GM12878 (cell line): ENCODE results near the gene AVPR1B. TPM values are rescaled to one million over a fixed set of nuclear protein-coding genes. Genes with fewer than 3 reads are reported as not detected.

Source experiments
- ATAC-seq: fragments of 200-7000 bp; cut with Tn5 transposase; 3 replicates; pipeline ENCODE4 v1.9.1; 2020; ENCODE audit warnings: mild to moderate bottlenecking, moderate library complexity
- BruUV-seq: library from RNA; stranded (reverse); fragments of 400-500 nt; replicated peaks from 2 replicates; lab custom pipeline; 2021; lab: Mats Ljungman, UMichigan
- CTCF ChIA-PET: fragments of 300-600 bp; sonication (Branson Sonifier 250); formaldehyde crosslinking; extraction: SDS; loops from one replicate; lab custom pipeline; 2021; ENCODE audit warnings: inconsistent platforms; lab: Yijun Ruan, JAX
- POLR2A ChIA-PET: fragments of 350-600 bp; formaldehyde crosslinking; extraction: SDS; loops from one replicate; lab custom pipeline; 2021; ENCODE audit warnings: inconsistent platforms; lab: Charles Lee
- RAD21 ChIA-PET: fragments of 300-600 bp; sonication (Branson Sonifier 250); formaldehyde crosslinking; loops from one replicate; lab custom pipeline; 2023; ENCODE audit warnings: antibody characterized with exemption; ENCODE audit not compliant: unreplicated experiment; lab: Charles Lee
- SMC1A ChIA-PET: fragments of 300-600 bp; sonication (Branson Sonifier 250); formaldehyde crosslinking; loops from one replicate; lab custom pipeline; 2023; ENCODE audit not compliant: unreplicated experiment, uncharacterized antibody; lab: Charles Lee
- DNase-seq: peaks from one replicate; pipeline ENCODE4 v3.0.0-alpha.2; 2011; ENCODE audit warnings: low read depth, low spot score
- FAIRE-seq: peaks from 3 replicates; lab custom pipeline; 2011; peaks lifted over from hg19 to GRCh38; lab: Jason Lieb, UNC
- H2AFZ ChIP-seq: 2 replicates; pipeline ENCODE4 v1.6.0; 2011; ENCODE audit warnings: low read depth, low read length, control low read depth; ENCODE audit not compliant: control insufficient read depth
- H3K27ac ChIP-seq: 2 replicates; pipeline ENCODE4 v1.5.1; 2011; ENCODE audit warnings: control low read depth; ENCODE audit not compliant: control insufficient read depth, insufficient read depth
- H3K27me3 ChIP-seq, 2 experiments: replicated peaks in 1 of 2; 2 replicates each; pipeline versions ENCODE4 v1.6.0 to v1.6.1; 2011; ENCODE audit warnings: low read length in 1 of 2; ENCODE audit not compliant: control insufficient read depth in 2 of 2, insufficient read depth in 2 of 2
- H3K36me3 ChIP-seq, 2 experiments: 2 replicates each; pipeline ENCODE4 v1.5.1; 2011; ENCODE audit warnings: low read length in 1 of 2; ENCODE audit not compliant: control insufficient read depth in 2 of 2, insufficient read depth in 2 of 2
- H3K4me1 ChIP-seq: 2 replicates; pipeline ENCODE4 v1.6.1; 2011; ENCODE audit warnings: mild to moderate bottlenecking, low read length, moderate library complexity, mixed read lengths; ENCODE audit not compliant: control insufficient read depth, insufficient read depth
- H3K4me2 ChIP-seq: 2 replicates; pipeline ENCODE4 v1.6.0; 2011; ENCODE audit warnings: control low read depth; ENCODE audit not compliant: control insufficient read depth, insufficient read depth
- H3K4me3 ChIP-seq: fragments of 200-600 bp; sonication (generic); 2 replicates; pipeline ENCODE4 v1.5.1; 2016
- H3K79me2 ChIP-seq: 2 replicates; pipeline ENCODE4 v1.6.0; 2011; ENCODE audit warnings: low read length; ENCODE audit not compliant: control insufficient read depth, insufficient read depth
- H3K9ac ChIP-seq: 2 replicates; pipeline ENCODE4 v1.8.0; 2011; ENCODE audit warnings: low read length, control low read depth, mixed read lengths; ENCODE audit not compliant: control insufficient read depth, insufficient read depth
- H3K9me3 ChIP-seq: replicated peaks from 3 replicates; pipeline ENCODE4 v1.5.1; 2011; ENCODE audit warnings: mild to moderate bottlenecking, low read length; ENCODE audit not compliant: control insufficient read depth, insufficient read depth
- H4K20me1 ChIP-seq: 2 replicates; pipeline ENCODE4 v1.6.0; 2011; ENCODE audit not compliant: control insufficient read depth, insufficient read depth
- IKZF1 ChIP-seq: fragments of 450-650 bp; conservative IDR thresholded peaks from 2 replicates; pipeline ENCODE4 v1.6.1; 2017; ENCODE audit warnings: antibody characterized with exemption, mild to moderate bottlenecking
- IKZF2 ChIP-seq, 2 experiments: fragments of 450-650 bp; IDR thresholded peaks; 2 replicates each; pipeline ENCODE4 v1.6.1; 2017; ENCODE audit warnings: mild to moderate bottlenecking in 2 of 2, moderate library complexity in 2 of 2
- KDM1A ChIP-seq: fragments of 200-600 bp; sonication (generic); IDR thresholded peaks from 2 replicates; pipeline ENCODE4 v1.6.1; 2016; ENCODE audit warnings: borderline replicate concordance
- MEF2B ChIP-seq: fragments of 450-650 bp; IDR thresholded peaks from 2 replicates; pipeline ENCODE4 v1.6.1; 2018; ENCODE audit warnings: mild to moderate bottlenecking, moderate library complexity; ENCODE audit not compliant: partially characterized antibody, poor library complexity, severe bottlenecking
- PML ChIP-seq: IDR thresholded peaks from 2 replicates; pipeline ENCODE4 v1.6.1; 2012; ENCODE audit warnings: low read length, inconsistent platforms
- POLR2A ChIP-seq: IDR thresholded peaks from 2 replicates; pipeline ENCODE4 v1.6.1; 2011; ENCODE audit warnings: low read depth, mild to moderate bottlenecking, low read length
- SUZ12 ChIP-seq: fragments of 200-600 bp; sonication (generic); IDR thresholded peaks from one replicate; pipeline ENCODE4 v1.6.1; 2018; ENCODE audit warnings: antibody characterized with exemption, mild to moderate bottlenecking; ENCODE audit not compliant: unreplicated experiment
- TBL1XR1 ChIP-seq: IDR thresholded peaks from 2 replicates; pipeline ENCODE4 v1.6.1; 2012; ENCODE audit warnings: low read depth, low read length, improper control_type of control experiment
- ZNF622 ChIP-seq: fragments of 450-650 bp; IDR thresholded peaks from 2 replicates; pipeline ENCODE4 v1.6.1; 2017; ENCODE audit warnings: mild to moderate bottlenecking, inconsistent platforms
- WGBS: methylation state at CpG from one replicate; pipeline ENCODE4 v1.1.6; 2016; ENCODE audit warnings: low lambda C conversion rate; ENCODE audit not compliant: insufficient replicate concordance, insufficient coverage; ENCODE audit errors: missing lambda C conversion rate; 5-methylcytosine and 5-hydroxymethylcytosine counted together
- in situ Hi-C: fragments of 300-500 bp; cut with MboI; formaldehyde crosslinking; loops from 9 replicates; pipeline ENCODE4 v1.14.3; 2018; ENCODE audit warnings: mixed read lengths
- intact Hi-C: fragments of 100-400 bp; cut with micrococcal nuclease; formaldehyde crosslinking; loops from one replicate; pipeline ENCODE4 v1.14.2; 2022; ENCODE audit not compliant: unreplicated experiment
- polyA plus RNA-seq, 11 experiments: library from polyadenylated mRNA; depleted of rRNA in 4 of 11; unstranded in 6 of 11; stranded (reverse) in 5 of 11; fragments of >200 nt; fragmentation: Nextera tagmentation in 4 of 11; fragmentation: Illumina TruSeq in 1 of 11; extraction: Ambion mirVana in 4 of 11; extraction: Trizol in 1 of 11; gene quantifications; 1 replicate in 1 of 11; 2 replicates in 10 of 11; pipeline versions ENCODE4 v1.2.1 to v1.2.3, GENCODE V29; 2011 to 2016; ENCODE audit warnings: inconsistent platforms in 2 of 11, missing spikeins in 2 of 11, low read depth in 1 of 11
- total RNA-seq, 4 experiments: library from RNA; depleted of rRNA in 3 of 4; stranded (reverse); fragments of >200 nt in 3 of 4; fragmentation: Illumina TruSeq in 1 of 4; extraction: Trizol in 1 of 4; gene quantifications; 2 replicates each; pipeline versions ENCODE4 v1.2.1 to v1.2.3, GENCODE V29; 2013 to 2021

Gene AVPR1B
- total and polyA plus RNA-seq, 10 of the 15 experiments (the other 5 are each of a cell fraction or from before 2014, with no cell fraction given): not detected

DNA sequence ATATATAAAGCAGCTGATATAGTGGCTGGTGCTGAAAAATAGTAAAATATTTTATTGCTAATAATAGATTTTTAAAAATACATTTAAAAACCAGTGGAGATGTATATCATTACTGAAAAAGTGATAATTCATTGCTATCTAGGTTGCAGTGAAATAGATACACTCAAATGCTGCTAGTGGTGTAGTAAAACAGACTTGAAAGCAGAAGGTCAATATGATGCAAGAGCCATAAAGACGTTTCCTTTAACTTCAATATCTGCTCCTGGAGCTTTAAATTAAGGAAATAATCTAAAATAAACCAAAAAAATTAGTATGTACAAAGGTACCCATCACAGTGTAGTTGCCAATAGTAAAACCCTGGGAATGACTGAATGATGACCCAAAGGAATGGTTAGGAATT lies 38.1 kb downstream of the AVPR1B start:
- ChIA-PET RAD21 (interaction anchor here (0.7 kb wide), 1 partner anchor 28 kb away, joined by 3 read pairs; no protein-coding TSS in a partner anchor), POLR2A (no interaction called here), SMC1A (no interaction called here)
- no peak overlapping the region for H3K4me3 ChIP-seq
- no peak overlapping the region for H3K9ac ChIP-seq
- H3K4me1 ChIP-seq: no peaks in the 10 kb centered on the region
- BruUV-seq: no TSS peak
- H3K27me3 ChIP-seq: no peaks in the 10 kb centered on the region; a peak in 1 of 4 replicates
- H3K36me3 ChIP-seq: no peaks in the 10 kb centered on the region
- intact Hi-C loops (no loop called here), in situ Hi-C loops (no loop called here)
- H3K27ac ChIP-seq: no peak overlapping the region
- no peak for DNase-seq
- no peak overlapping the region for H2AFZ ChIP-seq
- H3K4me2 ChIP-seq: no peak overlapping the region
- ATAC-seq: no peak
- TF ChIP-seq IKZF2 (IDR thresholded peaks at IDR 0.05) (no peak), IKZF1 (no peak), TBL1XR1 (no peak)
- TF ChIP-seq, all 136 proteins: peak for 0
- H3K79me2 ChIP-seq: no peaks in the 10 kb centered on the region
- no peaks in the 10 kb centered on the region for H4K20me1 ChIP-seq
- no peak for FAIRE-seq
- WGBS: 0% methylated on average over 1 of the region's 1 CpG
- CTCF ChIA-PET: interaction anchor here (2.0 kb wide), 1 partner anchor 7 kb away, joined by 4 read pairs; no protein-coding TSS in a partner anchor
- no peaks in the 10 kb centered on the region for H3K9me3 ChIP-seq

GRCh38 chr1:206075786-206076755 lies 41.1 kb downstream of the AVPR1B start:
- CTCF ChIA-PET: interaction anchor here (1.0 to 1.2 kb wide), 4 partner anchors 9 to 419 kb away, joined by 3 to 5 read pairs (median 4); no protein-coding TSS in a partner anchor
- ATAC-seq (no peak), DNase-seq (no peak), FAIRE-seq (no peak)
- no peaks in the 10 kb centered on the region; a peak in 1 of 4 replicates for H3K27me3 ChIP-seq
- POLR2A ChIA-PET: no interaction called here
- SMC1A ChIA-PET: interaction anchor here (0.6 to 1.2 kb wide), 2 partner anchors 27 to 36 kb away, joined by 4 read pairs; no protein-coding TSS in a partner anchor
- no peak overlapping the region for H3K4me2 ChIP-seq
- no peak overlapping the region for H3K9ac ChIP-seq
- 61% methylated on average over 11 of the region's 11 CpGs for WGBS
- H3K27ac ChIP-seq: no peak overlapping the region
- no peak overlapping the region for H2AFZ ChIP-seq
- no peak overlapping the region for H3K4me3 ChIP-seq
- TF ChIP-seq ZNF622 (no peak), PML (no peak), MEF2B (no peak), SUZ12 (no peak), POLR2A (peak; percentile 4; the same call in 1 of the 2 replicates), KDM1A (no peak)
- no peaks in the 10 kb centered on the region for H4K20me1 ChIP-seq
- H3K9me3 ChIP-seq: no peaks in the 10 kb centered on the region
- intact Hi-C loops: no loop called here
- no peaks in the 10 kb centered on the region for H3K4me1 ChIP-seq
- no peaks in the 10 kb centered on the region for H3K79me2 ChIP-seq
- RAD21 ChIA-PET: no interaction called here
- BruUV-seq: no TSS peak
- H3K36me3 ChIP-seq: peaks cover 0 to 5% of the 10 kb centered on the region in 2 experiments; a peak in 1 of 4 replicates
- in situ Hi-C loops: no loop called here
